Kidney epithelial cell (primary cell): Measurements from ENCODE around the gene MACC1. TPM values are rescaled to one million over a fixed set of nuclear protein-coding genes. Genes with fewer than 3 reads are reported as not detected.

Experiments used
- DNase-seq: peaks from one replicate; pipeline ENCODE4 v3.0.0-alpha.2; 2010; ENCODE audit warnings: low read depth
- H3K27me3 ChIP-seq: 2 replicates; pipeline ENCODE4 v1.6.0; 2011; ENCODE audit warnings: low read length; ENCODE audit not compliant: control insufficient read depth, insufficient read depth
- H3K36me3 ChIP-seq: 2 replicates; pipeline ENCODE4 v1.5.1; 2011; ENCODE audit warnings: low read length; ENCODE audit not compliant: control insufficient read depth, insufficient read depth
- H3K4me3 ChIP-seq: 2 replicates; pipeline ENCODE4 v1.5.1; 2011; ENCODE audit warnings: low read depth, mild to moderate bottlenecking, control low read depth, low read length
- CTCF ChIP-seq: IDR thresholded peaks from 2 replicates; pipeline ENCODE4 v1.5.1; 2011; ENCODE audit warnings: mild to moderate bottlenecking, moderate library complexity, low read length, control low read depth, inconsistent platforms; ENCODE audit not compliant: insufficient read depth, poor library complexity, severe bottlenecking
- total RNA-seq: library from RNA; depleted of rRNA; stranded (reverse); fragments of >200 nt; gene quantifications from 2 replicates; pipeline ENCODE4 v1.2.3, GENCODE V29; 2015

MACC1 gene
- total RNA-seq, 1 donor from 2014 or later: 57.5 TPM

- TF ChIP-seq CTCF: no peak
- no peaks in the 10 kb centered on the region for H3K36me3 ChIP-seq
- H3K27me3 ChIP-seq: no peaks in the 10 kb centered on the region
- H3K4me3 ChIP-seq: no peak overlapping the region
- no peak for DNase-seq
Observed at GRCh38 chr7:20227291-20227795, 10.2 kb upstream of the MACC1 start.

- no peak for TF ChIP-seq CTCF
- no peaks in the 10 kb centered on the region for H3K27me3 ChIP-seq
- H3K36me3 ChIP-seq: no peaks in the 10 kb centered on the region
- DNase-seq: no peak
- H3K4me3 ChIP-seq: no peak overlapping the region
Observed at GRCh38 chr7:20226860-20227259, 9.7 kb upstream of the MACC1 start.

- TF ChIP-seq CTCF: no peak
- DNase-seq: no peak
- Histone ChIP-seq H3K36me3 (no peaks in the 10 kb centered on the region), H3K4me3 (no peak overlapping the region), H3K27me3 (no peaks in the 10 kb centered on the region)
Observed at GRCh38 chr7:20225384-20225783, 8.2 kb upstream of the MACC1 start.

GRCh38 chr7:20224025-20224424 is 6.8 kb upstream of the MACC1 start:
- H3K36me3 ChIP-seq: no peaks in the 10 kb centered on the region
- DNase-seq: no peak
- no peak for TF ChIP-seq CTCF
- H3K27me3 ChIP-seq: no peaks in the 10 kb centered on the region
- H3K4me3 ChIP-seq: no peak overlapping the region

GRCh38 chr7:20223356-20223755 is 6.2 kb upstream of the MACC1 start:
- H3K4me3 ChIP-seq: no peak overlapping the region
- no peak for DNase-seq
- no peak for TF ChIP-seq CTCF
- no peaks in the 10 kb centered on the region for H3K36me3 ChIP-seq
- H3K27me3 ChIP-seq: no peaks in the 10 kb centered on the region

GRCh38 chr7:20222219-20222828 is 5.1 kb upstream of the MACC1 start:
- Histone ChIP-seq H3K36me3 (no peaks in the 10 kb centered on the region), H3K27me3 (no peaks in the 10 kb centered on the region), H3K4me3 (no peak overlapping the region)
- no peak for TF ChIP-seq CTCF
- no peak for DNase-seq
